Erythroblast (primary cell): ENCODE results near the gene HEBP2.
A peak's percentile ranks its signal among the peaks of the same experiment; 100 is the strongest.

Source experiments
- DNase-seq, 2 experiments: peaks; one replicate each; lab custom pipeline; 2025; lab: John Stamatoyannopoulos, UW
- GATA1 ChIP-seq: IDR thresholded peaks from 2 replicates; pipeline ENCODE4 v1.6.1; 2011; ENCODE audit warnings: low read depth, mild to moderate bottlenecking, control low read depth, low read length, moderate library complexity
- POLR2A ChIP-seq: IDR thresholded peaks from 2 replicates; pipeline ENCODE4 v1.6.1; 2011; ENCODE audit warnings: mild to moderate bottlenecking, low read length

Gene HEBP2

GRCh38 chr6:138382498-138383265 is 21.3 kb upstream of the HEBP2 start:
- no peak for DNase-seq
- no peak for TF ChIP-seq GATA1

- TF ChIP-seq GATA1 (no peak), POLR2A (no peak)
- no peak for DNase-seq
These were observed 20.2 kb upstream of the HEBP2 start for GRCh38 chr6:138383776-138384175.

- no peak for DNase-seq
- no peak for TF ChIP-seq POLR2A
These were observed 17.1 kb upstream of the HEBP2 start for GRCh38 chr6:138386897-138387296.

- TF ChIP-seq GATA1, result no peak
- no peak for TF ChIP-seq POLR2A
- DNase-seq, result no peak
These were observed 16.2 kb upstream of the HEBP2 start for GRCh38 chr6:138387577-138388368.

- no peak for DNase-seq
- TF ChIP-seq GATA1 (no peak), POLR2A (no peak)
These were observed 14.5 kb upstream of the HEBP2 start for GRCh38 chr6:138389551-138389950.

- TF ChIP-seq POLR2A, result no peak
- TF ChIP-seq GATA1, result no peak
- DNase-seq, result peak in 1 of 2 experiments; percentile 23
These were observed 9.9 kb upstream of the HEBP2 start for GRCh38 chr6:138393871-138394783.

GRCh38 chr6:138396709-138397108 is 7.3 kb upstream of the HEBP2 start:
- no peak for DNase-seq
- no peak for TF ChIP-seq POLR2A
- TF ChIP-seq GATA1, result no peak

- DNase-seq, result no peak
- TF ChIP-seq GATA1, result no peak
- no peak for TF ChIP-seq POLR2A
These were observed 6.6 kb upstream of the HEBP2 start for GRCh38 chr6:138397128-138398122.

GRCh38 chr6:138400326-138400725 is 3.7 kb upstream of the HEBP2 start:
- TF ChIP-seq POLR2A (no peak), GATA1 (no peak)
- DNase-seq, result no peak

GRCh38 chr6:138401960-138402837 is 1.8 kb upstream of the HEBP2 start:
- DNase-seq, result no peak
- TF ChIP-seq GATA1 (no peak), POLR2A (no peak)

GRCh38 chr6:138402838-138403187 is 1.2 kb upstream of the HEBP2 start:
- TF ChIP-seq GATA1, result no peak
- TF ChIP-seq POLR2A, result no peak
- DNase-seq, result no peak
